GM12878 (cell line): Measurements from ENCODE around the gene GSG1L2. TPM values are rescaled to one million over a fixed set of nuclear protein-coding genes. Genes with fewer than 3 reads are reported as not detected.

Experiments
- ATAC-seq: fragments of 200-7000 bp; cut with Tn5 transposase; 3 replicates; pipeline ENCODE4 v1.9.1; 2020; ENCODE audit warnings: mild to moderate bottlenecking, moderate library complexity
- BruUV-seq: library from RNA; stranded (reverse); fragments of 400-500 nt; replicated peaks from 2 replicates; lab custom pipeline; 2021; lab: Mats Ljungman, UMichigan
- CTCF ChIA-PET: fragments of 300-600 bp; sonication (Branson Sonifier 250); formaldehyde crosslinking; extraction: SDS; loops from one replicate; lab custom pipeline; 2021; ENCODE audit warnings: inconsistent platforms; lab: Yijun Ruan, JAX
- POLR2A ChIA-PET: fragments of 350-600 bp; formaldehyde crosslinking; extraction: SDS; loops from one replicate; lab custom pipeline; 2021; ENCODE audit warnings: inconsistent platforms; lab: Charles Lee
- RAD21 ChIA-PET: fragments of 300-600 bp; sonication (Branson Sonifier 250); formaldehyde crosslinking; loops from one replicate; lab custom pipeline; 2023; ENCODE audit warnings: antibody characterized with exemption; ENCODE audit not compliant: unreplicated experiment; lab: Charles Lee
- SMC1A ChIA-PET: fragments of 300-600 bp; sonication (Branson Sonifier 250); formaldehyde crosslinking; loops from one replicate; lab custom pipeline; 2023; ENCODE audit not compliant: unreplicated experiment, uncharacterized antibody; lab: Charles Lee
- DNase-seq: peaks from one replicate; pipeline ENCODE4 v3.0.0-alpha.2; 2011; ENCODE audit warnings: low read depth, low spot score
- FAIRE-seq: peaks from 3 replicates; lab custom pipeline; 2011; peaks lifted over from hg19 to GRCh38; lab: Jason Lieb, UNC
- H2AFZ ChIP-seq: 2 replicates; pipeline ENCODE4 v1.6.0; 2011; ENCODE audit warnings: low read depth, low read length, control low read depth; ENCODE audit not compliant: control insufficient read depth
- H3K27ac ChIP-seq: 2 replicates; pipeline ENCODE4 v1.5.1; 2011; ENCODE audit warnings: control low read depth; ENCODE audit not compliant: control insufficient read depth, insufficient read depth
- H3K27me3 ChIP-seq, 2 experiments: replicated peaks in 1 of 2; 2 replicates each; pipeline versions ENCODE4 v1.6.0 to v1.6.1; 2011; ENCODE audit warnings: low read length in 1 of 2; ENCODE audit not compliant: control insufficient read depth in 2 of 2, insufficient read depth in 2 of 2
- H3K36me3 ChIP-seq, 2 experiments: 2 replicates each; pipeline ENCODE4 v1.5.1; 2011; ENCODE audit warnings: low read length in 1 of 2; ENCODE audit not compliant: control insufficient read depth in 2 of 2, insufficient read depth in 2 of 2
- H3K4me1 ChIP-seq: 2 replicates; pipeline ENCODE4 v1.6.1; 2011; ENCODE audit warnings: mild to moderate bottlenecking, low read length, moderate library complexity, mixed read lengths; ENCODE audit not compliant: control insufficient read depth, insufficient read depth
- H3K4me2 ChIP-seq: 2 replicates; pipeline ENCODE4 v1.6.0; 2011; ENCODE audit warnings: control low read depth; ENCODE audit not compliant: control insufficient read depth, insufficient read depth
- H3K4me3 ChIP-seq: fragments of 200-600 bp; sonication (generic); 2 replicates; pipeline ENCODE4 v1.5.1; 2016
- H3K79me2 ChIP-seq: 2 replicates; pipeline ENCODE4 v1.6.0; 2011; ENCODE audit warnings: low read length; ENCODE audit not compliant: control insufficient read depth, insufficient read depth
- H3K9ac ChIP-seq: 2 replicates; pipeline ENCODE4 v1.8.0; 2011; ENCODE audit warnings: low read length, control low read depth, mixed read lengths; ENCODE audit not compliant: control insufficient read depth, insufficient read depth
- H3K9me3 ChIP-seq: replicated peaks from 3 replicates; pipeline ENCODE4 v1.5.1; 2011; ENCODE audit warnings: mild to moderate bottlenecking, low read length; ENCODE audit not compliant: control insufficient read depth, insufficient read depth
- H4K20me1 ChIP-seq: 2 replicates; pipeline ENCODE4 v1.6.0; 2011; ENCODE audit not compliant: control insufficient read depth, insufficient read depth
- BCL11A ChIP-seq: IDR thresholded peaks from 2 replicates; pipeline ENCODE4 v1.6.1; 2011; ENCODE audit warnings: low read depth, low read length
- CBX5 ChIP-seq: sonication (generic); IDR thresholded peaks from 2 replicates; pipeline ENCODE4 v1.6.1; 2016; ENCODE audit warnings: low read depth, moderate library complexity, mild to moderate bottlenecking, inconsistent platforms
- ETV6 ChIP-seq, 2 experiments: fragments of 450-650 bp in 1 of 2; IDR thresholded peaks in 1 of 2; conservative IDR thresholded peaks in 1 of 2; 2 replicates each; pipeline ENCODE4 v1.6.1; 2014; ENCODE audit warnings: antibody characterized with exemption in 1 of 2, borderline replicate concordance in 1 of 2, low read depth in 1 of 2, mild to moderate bottlenecking in 1 of 2, moderate library complexity in 1 of 2
- GATAD2B ChIP-seq: fragments of 450-650 bp; conservative IDR thresholded peaks from 2 replicates; pipeline ENCODE4 v1.6.1; 2017; ENCODE audit warnings: low read depth, mild to moderate bottlenecking, moderate library complexity
- HSF1 ChIP-seq: fragments of 150-350 bp; IDR thresholded peaks from 2 replicates; pipeline ENCODE4 v1.6.1; 2014; ENCODE audit warnings: mild to moderate bottlenecking, low read depth, low read length
- MTA3 ChIP-seq: IDR thresholded peaks from 2 replicates; pipeline ENCODE4 v1.6.1; 2012; ENCODE audit warnings: low read length, inconsistent platforms, borderline replicate concordance
- MYC ChIP-seq: IDR thresholded peaks from 2 replicates; pipeline ENCODE4 v1.6.1; 2011; ENCODE audit warnings: mild to moderate bottlenecking, low read length, moderate library complexity, inconsistent platforms; ENCODE audit not compliant: insufficient read depth, insufficient replicate concordance, insufficient read length, severe bottlenecking
- RB1 ChIP-seq: fragments of 450-650 bp; formaldehyde crosslinking; IDR thresholded peaks from 2 replicates; pipeline ENCODE4 v1.6.1; 2017; ENCODE audit warnings: mild to moderate bottlenecking, borderline replicate concordance
- REST ChIP-seq: IDR thresholded peaks from 2 replicates; pipeline ENCODE4 v1.6.1; 2012; ENCODE audit warnings: mild to moderate bottlenecking, low read depth, low read length
- WGBS: methylation state at CpG from one replicate; pipeline ENCODE4 v1.1.6; 2016; ENCODE audit warnings: low lambda C conversion rate; ENCODE audit not compliant: insufficient replicate concordance, insufficient coverage; ENCODE audit errors: missing lambda C conversion rate; 5-methylcytosine and 5-hydroxymethylcytosine counted together
- in situ Hi-C: fragments of 300-500 bp; cut with MboI; formaldehyde crosslinking; loops from 9 replicates; pipeline ENCODE4 v1.14.3; 2018; ENCODE audit warnings: mixed read lengths
- intact Hi-C: fragments of 100-400 bp; cut with micrococcal nuclease; formaldehyde crosslinking; loops from one replicate; pipeline ENCODE4 v1.14.2; 2022; ENCODE audit not compliant: unreplicated experiment
- polyA plus RNA-seq, 11 experiments: library from polyadenylated mRNA; depleted of rRNA in 4 of 11; unstranded in 6 of 11; stranded (reverse) in 5 of 11; fragments of >200 nt; fragmentation: Nextera tagmentation in 4 of 11; fragmentation: Illumina TruSeq in 1 of 11; extraction: Ambion mirVana in 4 of 11; extraction: Trizol in 1 of 11; gene quantifications; 1 replicate in 1 of 11; 2 replicates in 10 of 11; pipeline versions ENCODE4 v1.2.1 to v1.2.3, GENCODE V29; 2011 to 2016; ENCODE audit warnings: inconsistent platforms in 2 of 11, missing spikeins in 2 of 11, low read depth in 1 of 11
- total RNA-seq, 4 experiments: library from RNA; depleted of rRNA in 3 of 4; stranded (reverse); fragments of >200 nt in 3 of 4; fragmentation: Illumina TruSeq in 1 of 4; extraction: Trizol in 1 of 4; gene quantifications; 2 replicates each; pipeline versions ENCODE4 v1.2.1 to v1.2.3, GENCODE V29; 2013 to 2021
- TF ChIP-seq, protein P1 (sequence below): IDR thresholded peaks from 2 replicates; pipeline ENCODE4 v1.6.1; 2012; ENCODE audit warnings: low read depth, low read length, improper control_type of control experiment
- TF ChIP-seq, protein P2 (sequence below): fragments of 450-650 bp; formaldehyde crosslinking; IDR thresholded peaks from 2 replicates; pipeline ENCODE4 v1.4.0; 2020; ENCODE audit warnings: mild to moderate bottlenecking, moderate library complexity

The GSG1L2 gene
- total and polyA plus RNA-seq, 10 of the 15 experiments (the other 5 are each of a cell fraction or from before 2014, with no cell fraction given): not detected

GRCh38 chr17:9769036-9769695 is 52.7 kb downstream of the GSG1L2 start:
- Histone ChIP-seq H3K9ac (no peak overlapping the region), H4K20me1 (no peaks in the 10 kb centered on the region), H3K79me2 (no peaks in the 10 kb centered on the region), H3K27me3 (no peaks in the 10 kb centered on the region), H3K9me3 (no peaks in the 10 kb centered on the region), H3K4me1 (no peaks in the 10 kb centered on the region), H3K36me3 (no peaks in the 10 kb centered on the region), H3K4me2 (no peak overlapping the region), H3K27ac (no peak overlapping the region), H2AFZ (no peak overlapping the region), H3K4me3 (no peak overlapping the region)
- ATAC-seq (no peak), FAIRE-seq (no peak), DNase-seq (no peak)
- RAD21 ChIA-PET: interaction anchor here (0.9 to 1.9 kb wide), 3 partner anchors 40 to 193 kb away, joined by 3 to 8 read pairs (median 6); partner anchors contain the start of genes CFAP52 and STX8
- in situ Hi-C loops: no loop called here
- POLR2A ChIA-PET: no interaction called here
- CTCF ChIA-PET: interaction anchor here (0.7 to 1.7 kb wide), 20 partner anchors 9 to 1369 kb away, joined by 3 to 12 read pairs (median 5); partner anchors contain the start of genes CFAP52 and STX8
- 53% methylated on average over 15 of the region's 15 CpGs for WGBS
- BruUV-seq: no TSS peak
- SMC1A ChIA-PET: interaction anchor here (1.0 to 1.2 kb wide), 3 partner anchors 10 to 192 kb away, joined by 3 to 5 read pairs (median 3); no protein-coding TSS in a partner anchor
- intact Hi-C loops: loop anchor here (2.0 to 5.0 kb wide), 2 partner anchors 40 to 192 kb away; partner anchors contain the start of genes CFAP52 and STX8
- TF ChIP-seq, protein P1, sequence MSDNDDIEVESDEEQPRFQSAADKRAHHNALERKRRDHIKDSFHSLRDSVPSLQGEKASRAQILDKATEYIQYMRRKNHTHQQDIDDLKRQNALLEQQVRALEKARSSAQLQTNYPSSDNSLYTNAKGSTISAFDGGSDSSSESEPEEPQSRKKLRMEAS: no peak
- no peak for TF ChIP-seq MTA3
- no peak for TF ChIP-seq CBX5
- TF ChIP-seq MYC: no peak
- no peak for TF ChIP-seq BCL11A
- TF ChIP-seq RB1: no peak
- TF ChIP-seq GATAD2B: no peak
- TF ChIP-seq, protein P2, sequence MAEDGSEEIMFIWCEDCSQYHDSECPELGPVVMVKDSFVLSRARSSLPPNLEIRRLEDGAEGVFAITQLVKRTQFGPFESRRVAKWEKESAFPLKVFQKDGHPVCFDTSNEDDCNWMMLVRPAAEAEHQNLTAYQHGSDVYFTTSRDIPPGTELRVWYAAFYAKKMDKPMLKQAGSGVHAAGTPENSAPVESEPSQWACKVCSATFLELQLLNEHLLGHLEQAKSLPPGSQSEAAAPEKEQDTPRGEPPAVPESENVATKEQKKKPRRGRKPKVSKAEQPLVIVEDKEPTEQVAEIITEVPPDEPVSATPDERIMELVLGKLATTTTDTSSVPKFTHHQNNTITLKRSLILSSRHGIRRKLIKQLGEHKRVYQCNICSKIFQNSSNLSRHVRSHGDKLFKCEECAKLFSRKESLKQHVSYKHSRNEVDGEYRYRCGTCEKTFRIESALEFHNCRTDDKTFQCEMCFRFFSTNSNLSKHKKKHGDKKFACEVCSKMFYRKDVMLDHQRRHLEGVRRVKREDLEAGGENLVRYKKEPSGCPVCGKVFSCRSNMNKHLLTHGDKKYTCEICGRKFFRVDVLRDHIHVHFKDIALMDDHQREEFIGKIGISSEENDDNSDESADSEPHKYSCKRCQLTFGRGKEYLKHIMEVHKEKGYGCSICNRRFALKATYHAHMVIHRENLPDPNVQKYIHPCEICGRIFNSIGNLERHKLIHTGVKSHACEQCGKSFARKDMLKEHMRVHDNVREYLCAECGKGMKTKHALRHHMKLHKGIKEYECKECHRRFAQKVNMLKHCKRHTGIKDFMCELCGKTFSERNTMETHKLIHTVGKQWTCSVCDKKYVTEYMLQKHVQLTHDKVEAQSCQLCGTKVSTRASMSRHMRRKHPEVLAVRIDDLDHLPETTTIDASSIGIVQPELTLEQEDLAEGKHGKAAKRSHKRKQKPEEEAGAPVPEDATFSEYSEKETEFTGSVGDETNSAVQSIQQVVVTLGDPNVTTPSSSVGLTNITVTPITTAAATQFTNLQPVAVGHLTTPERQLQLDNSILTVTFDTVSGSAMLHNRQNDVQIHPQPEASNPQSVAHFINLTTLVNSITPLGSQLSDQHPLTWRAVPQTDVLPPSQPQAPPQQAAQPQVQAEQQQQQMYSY: no peak
- TF ChIP-seq HSF1: no peak
- no peak for TF ChIP-seq REST
- no peak for TF ChIP-seq ETV6 (conservative IDR thresholded peaks at IDR 0.05 in 1 of 2, IDR thresholded peaks at IDR 0.05 in 1 of 2; ENCODE audit: borderline replicate concordance in 1 of 2, low read depth in 1 of 2)
